ENCODE results near the gene ACADVL.

DNA sequence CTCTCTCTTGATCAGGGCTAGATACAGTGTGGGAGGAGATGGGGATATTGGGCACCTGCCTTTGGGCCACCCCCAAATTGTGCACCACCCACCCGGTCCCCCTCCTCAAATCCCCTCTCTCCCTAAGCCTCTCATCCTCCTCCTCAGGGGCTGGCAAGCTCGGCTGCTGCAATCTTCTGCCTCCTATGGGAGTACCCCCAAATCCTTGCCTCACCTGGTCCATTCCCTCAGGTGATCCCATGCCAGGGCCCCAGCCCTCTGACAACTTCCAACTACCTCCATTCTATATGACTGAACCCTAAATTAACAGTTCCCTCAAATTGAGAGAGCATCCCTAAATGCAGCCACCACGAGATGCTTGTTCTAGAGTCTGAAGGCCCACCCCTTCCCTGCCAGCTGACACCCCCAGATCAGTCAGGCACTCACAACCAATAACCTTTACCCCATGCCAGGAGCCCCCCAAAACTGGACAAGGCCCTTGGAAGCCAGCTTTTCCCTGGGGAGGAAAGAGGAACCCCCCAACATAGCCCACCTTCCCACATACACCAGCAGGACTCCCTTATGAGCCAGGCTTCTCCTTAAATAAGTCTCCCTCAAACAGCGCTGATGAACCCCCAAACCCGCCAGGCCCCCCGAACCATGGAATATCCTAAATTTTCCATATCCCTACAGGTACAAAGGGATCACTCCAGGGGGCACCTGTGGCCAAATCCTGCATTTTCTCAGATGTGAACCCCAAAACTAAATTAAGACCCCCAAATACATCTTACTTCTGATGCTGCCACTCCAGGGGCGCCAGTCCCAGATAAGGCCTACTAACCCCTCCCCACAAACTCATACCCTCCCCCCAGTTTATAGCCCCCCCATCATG is 3.3 kb upstream of the ACADVL start:
- TF ChIP-seq, protein P1, sequence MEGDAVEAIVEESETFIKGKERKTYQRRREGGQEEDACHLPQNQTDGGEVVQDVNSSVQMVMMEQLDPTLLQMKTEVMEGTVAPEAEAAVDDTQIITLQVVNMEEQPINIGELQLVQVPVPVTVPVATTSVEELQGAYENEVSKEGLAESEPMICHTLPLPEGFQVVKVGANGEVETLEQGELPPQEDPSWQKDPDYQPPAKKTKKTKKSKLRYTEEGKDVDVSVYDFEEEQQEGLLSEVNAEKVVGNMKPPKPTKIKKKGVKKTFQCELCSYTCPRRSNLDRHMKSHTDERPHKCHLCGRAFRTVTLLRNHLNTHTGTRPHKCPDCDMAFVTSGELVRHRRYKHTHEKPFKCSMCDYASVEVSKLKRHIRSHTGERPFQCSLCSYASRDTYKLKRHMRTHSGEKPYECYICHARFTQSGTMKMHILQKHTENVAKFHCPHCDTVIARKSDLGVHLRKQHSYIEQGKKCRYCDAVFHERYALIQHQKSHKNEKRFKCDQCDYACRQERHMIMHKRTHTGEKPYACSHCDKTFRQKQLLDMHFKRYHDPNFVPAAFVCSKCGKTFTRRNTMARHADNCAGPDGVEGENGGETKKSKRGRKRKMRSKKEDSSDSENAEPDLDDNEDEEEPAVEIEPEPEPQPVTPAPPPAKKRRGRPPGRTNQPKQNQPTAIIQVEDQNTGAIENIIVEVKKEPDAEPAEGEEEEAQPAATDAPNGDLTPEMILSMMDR (IDR thresholded peaks at IDR 0.05; ENCODE audit: insufficient read depth, low read length, poor library complexity, severe bottlenecking) = no peak
- TF ChIP-seq EZH2phosphoT487 (conservative IDR thresholded peaks at IDR 0.05; ENCODE audit: low read length) = no peak
